ENCODE measurements around the gene PRPF6. TPM values are rescaled to one million over a fixed set of nuclear protein-coding genes. Genes with fewer than 3 reads are reported as not detected.

PRPF6 gene
- polyA plus RNA-seq, 2 of the 4 experiments (the other 2 are of a cell fraction), result 42.8 to 47.2 TPM

DNA sequence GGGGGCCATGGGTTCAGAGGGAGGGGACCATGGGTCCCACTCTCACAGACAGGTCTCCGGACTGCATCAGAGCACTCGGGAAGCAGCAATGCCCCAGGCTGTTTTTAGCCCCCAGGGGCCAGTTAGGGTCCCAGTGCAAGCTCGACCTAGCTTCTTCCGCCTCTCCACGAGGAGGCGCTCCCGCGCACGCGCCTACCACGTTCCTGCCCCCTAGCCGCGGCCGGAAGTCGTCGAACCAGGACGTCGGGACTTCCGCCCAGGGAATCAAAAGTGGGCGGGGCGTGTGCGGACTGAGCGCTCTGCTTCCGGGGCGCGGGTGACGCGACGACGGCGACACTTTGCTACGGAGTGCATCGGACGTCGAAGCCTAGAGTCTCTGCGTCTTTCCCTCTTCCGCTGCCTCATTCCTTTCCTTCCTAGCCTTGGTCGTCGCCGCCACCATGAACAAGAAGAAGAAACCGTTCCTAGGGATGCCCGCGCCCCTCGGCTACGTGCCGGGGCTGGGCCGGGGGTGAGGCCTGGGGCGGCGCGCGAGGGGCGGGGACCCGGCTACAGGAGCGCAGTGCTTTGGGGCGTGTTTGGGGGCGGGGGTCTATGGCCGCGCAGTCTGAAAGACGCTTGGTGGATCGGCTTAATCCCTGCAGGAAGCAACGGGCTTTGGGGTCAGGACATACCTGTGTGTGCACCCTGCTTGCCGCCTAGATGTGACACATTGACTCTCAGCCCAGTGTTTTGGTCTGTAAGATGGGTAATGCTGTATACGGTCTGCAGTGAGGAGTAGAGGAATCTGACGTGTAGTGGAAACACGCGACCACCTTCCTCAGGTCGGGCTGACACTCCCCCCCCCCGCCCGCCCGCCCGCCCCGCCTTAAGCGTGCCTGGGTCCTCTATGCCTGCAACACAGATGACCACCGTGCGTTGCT lies at the start of gene PRPF6 (continued):
- TF ChIP-seq, protein P1, sequence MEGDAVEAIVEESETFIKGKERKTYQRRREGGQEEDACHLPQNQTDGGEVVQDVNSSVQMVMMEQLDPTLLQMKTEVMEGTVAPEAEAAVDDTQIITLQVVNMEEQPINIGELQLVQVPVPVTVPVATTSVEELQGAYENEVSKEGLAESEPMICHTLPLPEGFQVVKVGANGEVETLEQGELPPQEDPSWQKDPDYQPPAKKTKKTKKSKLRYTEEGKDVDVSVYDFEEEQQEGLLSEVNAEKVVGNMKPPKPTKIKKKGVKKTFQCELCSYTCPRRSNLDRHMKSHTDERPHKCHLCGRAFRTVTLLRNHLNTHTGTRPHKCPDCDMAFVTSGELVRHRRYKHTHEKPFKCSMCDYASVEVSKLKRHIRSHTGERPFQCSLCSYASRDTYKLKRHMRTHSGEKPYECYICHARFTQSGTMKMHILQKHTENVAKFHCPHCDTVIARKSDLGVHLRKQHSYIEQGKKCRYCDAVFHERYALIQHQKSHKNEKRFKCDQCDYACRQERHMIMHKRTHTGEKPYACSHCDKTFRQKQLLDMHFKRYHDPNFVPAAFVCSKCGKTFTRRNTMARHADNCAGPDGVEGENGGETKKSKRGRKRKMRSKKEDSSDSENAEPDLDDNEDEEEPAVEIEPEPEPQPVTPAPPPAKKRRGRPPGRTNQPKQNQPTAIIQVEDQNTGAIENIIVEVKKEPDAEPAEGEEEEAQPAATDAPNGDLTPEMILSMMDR (IDR thresholded peaks at IDR 0.05), result peak; percentile 86
- TF ChIP-seq, protein P2, sequence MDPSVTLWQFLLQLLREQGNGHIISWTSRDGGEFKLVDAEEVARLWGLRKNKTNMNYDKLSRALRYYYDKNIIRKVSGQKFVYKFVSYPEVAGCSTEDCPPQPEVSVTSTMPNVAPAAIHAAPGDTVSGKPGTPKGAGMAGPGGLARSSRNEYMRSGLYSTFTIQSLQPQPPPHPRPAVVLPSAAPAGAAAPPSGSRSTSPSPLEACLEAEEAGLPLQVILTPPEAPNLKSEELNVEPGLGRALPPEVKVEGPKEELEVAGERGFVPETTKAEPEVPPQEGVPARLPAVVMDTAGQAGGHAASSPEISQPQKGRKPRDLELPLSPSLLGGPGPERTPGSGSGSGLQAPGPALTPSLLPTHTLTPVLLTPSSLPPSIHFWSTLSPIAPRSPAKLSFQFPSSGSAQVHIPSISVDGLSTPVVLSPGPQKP (IDR thresholded peaks at IDR 0.05; ENCODE audit: low read depth, low read length), result no peak
- TF ChIP-seq BHLHE40 (IDR thresholded peaks at IDR 0.05; ENCODE audit: low read depth, low read length) (no peak), NR3C1 (IDR thresholded peaks at IDR 0.05) (no peak), KDM5A (IDR thresholded peaks at IDR 0.05) (peak; percentile 72), SMC3 (IDR thresholded peaks at IDR 0.05) (peak; percentile 69), MYC (IDR thresholded peaks at IDR 0.05; ENCODE audit: borderline replicate concordance, low read length) (peak; percentile 98)
- TF ChIP-seq, protein P3, sequence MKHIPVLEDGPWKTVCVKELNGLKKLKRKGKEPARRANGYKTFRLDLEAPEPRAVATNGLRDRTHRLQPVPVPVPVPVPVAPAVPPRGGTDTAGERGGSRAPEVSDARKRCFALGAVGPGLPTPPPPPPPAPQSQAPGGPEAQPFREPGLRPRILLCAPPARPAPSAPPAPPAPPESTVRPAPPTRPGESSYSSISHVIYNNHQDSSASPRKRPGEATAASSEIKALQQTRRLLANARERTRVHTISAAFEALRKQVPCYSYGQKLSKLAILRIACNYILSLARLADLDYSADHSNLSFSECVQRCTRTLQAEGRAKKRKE (CRISPR knock-in tag; IDR thresholded peaks at IDR 0.05; ENCODE audit: low read depth), result no peak

DNA sequence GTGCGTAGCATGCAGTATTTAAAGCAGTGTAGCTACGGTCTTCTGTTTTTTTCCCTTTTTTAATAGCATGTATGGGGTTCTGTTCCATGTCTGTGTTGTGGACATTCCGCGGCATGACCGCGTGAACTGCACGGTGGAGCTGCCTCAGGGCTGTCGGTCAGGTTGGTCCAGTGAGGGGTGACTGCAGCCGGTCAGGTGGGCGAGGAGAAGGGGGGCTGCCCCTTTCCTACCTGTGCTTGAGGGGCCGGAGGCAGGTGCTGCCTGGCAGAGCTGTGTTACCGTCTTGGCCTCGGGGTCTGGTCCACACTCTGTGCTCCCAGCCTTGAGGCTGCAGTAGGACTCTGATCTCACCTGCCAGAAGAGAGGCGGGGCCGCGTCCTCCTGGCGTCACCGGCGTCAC lies 49.2 kb upstream of the PRPF6 start:
- Histone ChIP-seq H3K4me1 (no peaks in the 10 kb centered on the region), H3K4me3 (no peak overlapping the region), H3K4me2 (no peak overlapping the region), H3K9me3 (no peaks in the 10 kb centered on the region), H3K27ac (no peak overlapping the region)
- POLR2A ChIA-PET, result no interaction called here
- FAIRE-seq (no peak), DNase-seq (ENCODE audit: low read depth in 1 of 2, low spot score in 1 of 2) (no peak), ATAC-seq (no peak)
- TF ChIP-seq MYC (IDR thresholded peaks at IDR 0.05; ENCODE audit: borderline replicate concordance, low read length) (no peak), RNF2 (IDR thresholded peaks at IDR 0.05; ENCODE audit: borderline replicate concordance, low read depth) (no peak), POLR2A (IDR thresholded peaks at IDR 0.05; ENCODE audit: low read length) (no peak), EHF (CRISPR knock-in tag; IDR thresholded peaks at IDR 0.05) (no peak), BHLHE40 (IDR thresholded peaks at IDR 0.05; ENCODE audit: low read depth, low read length) (no peak), RAD21 (conservative IDR thresholded peaks at IDR 0.05 in 1 of 2, IDR thresholded peaks at IDR 0.05 in 1 of 2) (no peak), HDAC2 (IDR thresholded peaks at IDR 0.05) (no peak), EHMT2 (IDR thresholded peaks at IDR 0.05; ENCODE audit: low read depth) (no peak), CHD4 (IDR thresholded peaks at IDR 0.05; ENCODE audit: borderline replicate concordance) (no peak), CHD2 (IDR thresholded peaks at IDR 0.05; ENCODE audit: low read length, partially characterized antibody) (no peak), JUN (IDR thresholded peaks at IDR 0.05) (no peak), HOXA7 (CRISPR knock-in tag; IDR thresholded peaks at IDR 0.05) (no peak), POLR2AphosphoS2 (conservative IDR thresholded peaks at IDR 0.05; ENCODE audit: low read length) (no peak), NPAS2 (CRISPR knock-in tag; IDR thresholded peaks at IDR 0.05; ENCODE audit: borderline replicate concordance) (no peak), MAZ (IDR thresholded peaks at IDR 0.05; ENCODE audit: borderline replicate concordance, low read depth, low read length) (no peak), SMC3 (IDR thresholded peaks at IDR 0.05) (no peak)
- TF ChIP-seq, protein P4, sequence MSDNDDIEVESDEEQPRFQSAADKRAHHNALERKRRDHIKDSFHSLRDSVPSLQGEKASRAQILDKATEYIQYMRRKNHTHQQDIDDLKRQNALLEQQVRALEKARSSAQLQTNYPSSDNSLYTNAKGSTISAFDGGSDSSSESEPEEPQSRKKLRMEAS (IDR thresholded peaks at IDR 0.05), result no peak
- WGBS (ENCODE audit: missing lambda C conversion rate), result 97% methylated on average over 19 of the region's 19 CpGs
- CTCF ChIA-PET, result interaction anchor here (1.0 kb wide), 1 partner anchor 41 kb away, joined by 3 read pairs; no protein-coding TSS in a partner anchor
